Transverse colon (tissue), 3 donors: ENCODE results near the gene GMPPB.

Source experiments
- POLR2A ChIP-seq: fragments of 450-650 bp; IDR thresholded peaks from one replicate; pipeline ENCODE4 v1.6.1; 2016; ENCODE audit warnings: antibody characterized with exemption, mild to moderate bottlenecking, moderate library complexity
- TF ChIP-seq, protein P1 (sequence below), 5 experiments: fragments of 200-600 bp in 3 of 5; fragments of 450-650 bp in 2 of 5; sonication (generic) in 3 of 5; IDR thresholded peaks; 1 replicate in 2 of 5; 2 replicates in 3 of 5; pipeline ENCODE4 v1.5.1; 2016 to 2017; ENCODE audit warnings: antibody characterized with exemption in 5 of 5, inconsistent platforms in 3 of 5, mild to moderate bottlenecking in 2 of 5, moderate library complexity in 1 of 5

DNA sequence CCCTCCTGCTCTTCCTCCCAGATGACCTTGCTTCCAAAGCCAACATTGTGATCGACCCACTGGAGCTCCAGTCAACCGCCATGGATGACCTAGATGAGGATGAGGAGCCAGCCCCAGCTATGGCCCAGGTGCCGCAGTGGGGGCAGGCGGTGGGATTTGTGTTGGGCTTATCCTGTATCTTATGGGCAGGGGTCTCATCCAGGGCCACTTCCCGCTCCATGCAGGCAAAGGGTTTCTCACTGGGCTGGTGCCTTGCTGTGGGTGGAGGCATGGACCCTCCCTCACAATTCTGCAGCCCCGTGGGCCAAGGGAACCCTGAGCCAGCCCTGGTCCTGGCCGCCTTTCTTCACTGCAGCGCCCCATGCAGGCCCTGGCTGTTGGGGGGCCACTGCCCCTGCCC, 19.1 kb downstream of the GMPPB start:
- TF ChIP-seq, protein P1, sequence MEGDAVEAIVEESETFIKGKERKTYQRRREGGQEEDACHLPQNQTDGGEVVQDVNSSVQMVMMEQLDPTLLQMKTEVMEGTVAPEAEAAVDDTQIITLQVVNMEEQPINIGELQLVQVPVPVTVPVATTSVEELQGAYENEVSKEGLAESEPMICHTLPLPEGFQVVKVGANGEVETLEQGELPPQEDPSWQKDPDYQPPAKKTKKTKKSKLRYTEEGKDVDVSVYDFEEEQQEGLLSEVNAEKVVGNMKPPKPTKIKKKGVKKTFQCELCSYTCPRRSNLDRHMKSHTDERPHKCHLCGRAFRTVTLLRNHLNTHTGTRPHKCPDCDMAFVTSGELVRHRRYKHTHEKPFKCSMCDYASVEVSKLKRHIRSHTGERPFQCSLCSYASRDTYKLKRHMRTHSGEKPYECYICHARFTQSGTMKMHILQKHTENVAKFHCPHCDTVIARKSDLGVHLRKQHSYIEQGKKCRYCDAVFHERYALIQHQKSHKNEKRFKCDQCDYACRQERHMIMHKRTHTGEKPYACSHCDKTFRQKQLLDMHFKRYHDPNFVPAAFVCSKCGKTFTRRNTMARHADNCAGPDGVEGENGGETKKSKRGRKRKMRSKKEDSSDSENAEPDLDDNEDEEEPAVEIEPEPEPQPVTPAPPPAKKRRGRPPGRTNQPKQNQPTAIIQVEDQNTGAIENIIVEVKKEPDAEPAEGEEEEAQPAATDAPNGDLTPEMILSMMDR (IDR thresholded peaks at IDR 0.05) = no peak
- TF ChIP-seq POLR2A = no peak
